Central memory CD8-positive, alpha-beta T cell (primary cell): ENCODE data around the gene SPACA5.
A peak's percentile ranks its signal among the peaks of the same experiment; 100 is the strongest.
"Not testable (repeated sequence)": the region's sequence is repeated elsewhere in the genome, so short reads cannot be mapped to it uniquely, and the experiment has no call there.

ENCODE experiments used
- ATAC-seq: fragments of 150-1000 bp; cut with Tn5 transposase; replicated peaks from 2 replicates; pipeline ENCODE4 v1.10.0; 2022; ENCODE audit warnings: mild to moderate bottlenecking, moderate FRiP score, moderate number of reproducible peaks; ENCODE audit not compliant: poor library complexity, severe bottlenecking; ENCODE audit errors: extremely low read depth
- DNase-seq, 2 donors: peaks; one replicate each; pipeline ENCODE4 v3.0.0; 2021; ENCODE audit warnings: low spot score in 2 of 2
- H3K27ac Mint-ChIP-seq: one replicate; pipeline ENCODE4 v1.8.0; 2022; ENCODE audit warnings: low read depth, mild to moderate bottlenecking, moderate library complexity, mixed read lengths
- H3K27me3 Mint-ChIP-seq: one replicate; pipeline ENCODE4 v1.8.0; 2022; ENCODE audit warnings: mixed read lengths
- H3K36me3 Mint-ChIP-seq: one replicate; pipeline ENCODE4 v1.8.0; 2022; ENCODE audit warnings: mild to moderate bottlenecking, moderate library complexity, mixed read lengths; ENCODE audit not compliant: insufficient read depth
- H3K4me1 Mint-ChIP-seq: one replicate; pipeline ENCODE4 v1.8.0; 2022; ENCODE audit warnings: mixed read lengths
- H3K4me3 Mint-ChIP-seq: one replicate; pipeline ENCODE4 v1.8.0; 2022; ENCODE audit warnings: mild to moderate bottlenecking, moderate library complexity, mixed read lengths
- H3K9me3 Mint-ChIP-seq: one replicate; pipeline ENCODE4 v1.8.0; 2022; ENCODE audit warnings: mixed read lengths

SPACA5 gene

DNA sequence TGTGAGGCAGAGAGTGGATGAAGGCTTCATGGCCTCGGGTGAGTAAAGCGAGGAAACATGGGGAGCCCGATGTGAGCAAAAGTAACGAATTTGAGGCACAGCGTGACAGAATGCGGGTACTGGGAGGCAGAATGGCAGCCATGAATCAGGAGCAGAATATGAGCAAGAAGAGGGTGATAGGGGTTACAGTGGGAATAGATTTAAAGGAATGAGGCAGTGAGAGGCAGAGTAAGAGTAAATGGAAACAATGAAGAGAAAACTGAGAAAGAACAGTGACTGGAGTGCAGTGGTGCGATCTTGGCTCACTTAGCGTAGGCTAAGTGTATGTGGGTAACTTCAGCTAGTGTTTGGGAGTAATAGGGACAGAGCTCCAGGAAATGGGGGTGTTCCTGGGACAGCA lies at the start of gene SPACA5:
Gene SPACA5, plus strand, starts transcription at position 301 of the 400 bp plus-strand sequence. CDS start 815 bp downstream, outside the sequence.
- ATAC-seq, H3K27ac Mint-ChIP-seq, DNase-seq, H3K9me3 Mint-ChIP-seq, H3K4me3 Mint-ChIP-seq, H3K27me3 Mint-ChIP-seq, H3K36me3 Mint-ChIP-seq: not testable (repeated sequence)
- H3K4me1 Mint-ChIP-seq = peaks cover 10% of the 10 kb centered on the region

DNA sequence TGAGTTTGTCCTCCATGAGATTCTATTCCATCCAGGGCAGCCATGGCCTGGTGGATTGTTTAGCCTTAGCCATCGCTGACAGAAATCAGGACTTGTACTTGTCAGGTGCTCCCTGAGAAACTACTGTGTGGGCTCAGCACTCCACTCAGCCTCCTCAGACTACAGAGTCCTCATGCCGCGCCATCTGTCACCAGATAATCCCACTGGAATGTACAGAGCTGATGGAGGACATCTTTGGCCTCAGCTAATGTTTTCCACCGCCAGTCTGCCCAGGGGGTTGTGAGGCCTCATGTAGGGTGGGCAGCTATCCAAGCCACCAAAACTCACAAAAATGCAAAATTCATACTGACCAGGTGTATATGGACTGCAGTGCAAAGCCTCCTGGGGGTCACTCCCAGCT lies 48.6 kb upstream of the SPACA5 start:
- H3K4me1 Mint-ChIP-seq, H3K27me3 Mint-ChIP-seq, H3K4me3 Mint-ChIP-seq, DNase-seq, ATAC-seq, H3K36me3 Mint-ChIP-seq, H3K27ac Mint-ChIP-seq, H3K9me3 Mint-ChIP-seq: not testable (repeated sequence)

DNA sequence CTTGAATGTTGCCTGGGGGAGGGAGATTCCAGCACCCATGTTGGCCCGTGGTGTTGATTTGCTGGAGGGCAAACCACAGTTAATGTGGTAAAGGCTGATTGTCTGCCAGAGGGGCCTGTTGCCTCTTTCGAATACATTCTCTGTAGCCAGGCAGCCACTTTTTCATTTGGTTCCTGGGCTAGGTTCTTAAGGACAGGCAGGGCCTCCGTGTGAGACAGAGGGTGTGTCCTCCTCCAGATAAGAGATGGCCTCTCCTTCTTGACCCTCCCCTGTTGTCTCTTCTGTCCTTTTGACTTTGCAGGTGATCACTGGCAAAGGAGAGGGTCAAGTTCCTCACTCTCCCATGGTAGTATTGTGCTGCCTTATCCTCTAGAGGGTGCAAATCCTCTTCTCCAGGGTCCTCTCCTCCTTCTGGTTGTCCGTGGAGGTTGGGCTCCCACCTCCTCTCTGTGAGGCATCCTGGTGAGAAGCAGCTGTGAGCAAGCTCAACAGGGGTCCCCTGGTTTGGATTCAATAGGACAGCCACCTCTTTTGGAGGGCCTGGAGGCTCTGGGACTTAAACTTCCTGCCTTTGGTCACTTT lies 47.9 kb upstream of the SPACA5 start:
- Mint-ChIP-seq H3K4me1 (no peaks in the 10 kb centered on the region), H3K27me3 (no peaks in the 10 kb centered on the region), H3K27ac (no peak overlapping the region), H3K9me3 (no peaks in the 10 kb centered on the region), H3K4me3 (no peak overlapping the region), H3K36me3 (no peaks in the 10 kb centered on the region)
- DNase-seq = no peak
- no peak for ATAC-seq

DNA sequence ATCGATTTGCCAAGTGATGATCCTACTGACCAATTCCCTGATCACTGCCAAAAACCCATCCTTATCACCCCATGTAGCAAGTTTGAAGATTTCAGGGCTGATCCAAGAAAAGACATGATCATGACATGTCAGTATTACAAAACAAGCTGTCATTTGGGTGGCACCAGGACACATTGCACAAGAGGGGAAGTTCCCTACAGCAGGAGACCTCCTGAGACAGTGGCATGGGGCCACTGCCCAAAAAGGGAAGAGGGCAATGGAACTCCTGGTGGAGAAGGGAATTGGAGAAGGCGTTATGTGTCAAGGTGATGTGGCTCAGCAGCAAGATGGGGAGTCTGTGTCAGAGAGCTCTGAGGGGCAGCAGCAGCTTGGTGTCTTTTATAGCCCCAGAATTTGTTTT lies 46.4 kb upstream of the SPACA5 start:
- ATAC-seq (no peak), DNase-seq (no peak)
- H3K9me3 Mint-ChIP-seq = no peaks in the 10 kb centered on the region
- no peaks in the 10 kb centered on the region for H3K4me1 Mint-ChIP-seq
- no peaks in the 10 kb centered on the region for H3K36me3 Mint-ChIP-seq
- no peaks in the 10 kb centered on the region for H3K27me3 Mint-ChIP-seq
- no peak overlapping the region for H3K27ac Mint-ChIP-seq
- H3K4me3 Mint-ChIP-seq = no peak overlapping the region

DNA sequence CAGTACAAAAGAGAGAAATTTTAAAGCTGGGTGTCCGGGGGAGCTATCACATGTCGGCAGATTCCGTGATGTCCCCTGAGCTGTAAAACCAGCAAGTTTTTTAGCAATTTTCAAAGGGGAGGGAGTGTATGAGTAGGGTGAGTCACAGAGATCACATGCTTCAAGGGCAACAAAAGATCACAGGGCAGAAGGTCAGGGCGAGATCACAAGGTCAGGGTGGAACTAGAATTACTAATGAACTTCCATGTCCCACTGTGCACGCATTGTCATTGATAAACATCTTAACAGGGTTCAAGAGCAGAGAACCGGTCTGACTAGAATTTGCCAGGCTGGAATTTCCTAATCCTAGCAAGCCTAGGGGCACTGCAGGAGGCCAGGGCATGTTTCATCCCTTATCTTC lies 45.0 kb upstream of the SPACA5 start:
- H3K9me3 Mint-ChIP-seq, DNase-seq, H3K4me1 Mint-ChIP-seq, H3K27ac Mint-ChIP-seq, H3K36me3 Mint-ChIP-seq, H3K4me3 Mint-ChIP-seq, ATAC-seq, H3K27me3 Mint-ChIP-seq: not testable (repeated sequence)

DNA sequence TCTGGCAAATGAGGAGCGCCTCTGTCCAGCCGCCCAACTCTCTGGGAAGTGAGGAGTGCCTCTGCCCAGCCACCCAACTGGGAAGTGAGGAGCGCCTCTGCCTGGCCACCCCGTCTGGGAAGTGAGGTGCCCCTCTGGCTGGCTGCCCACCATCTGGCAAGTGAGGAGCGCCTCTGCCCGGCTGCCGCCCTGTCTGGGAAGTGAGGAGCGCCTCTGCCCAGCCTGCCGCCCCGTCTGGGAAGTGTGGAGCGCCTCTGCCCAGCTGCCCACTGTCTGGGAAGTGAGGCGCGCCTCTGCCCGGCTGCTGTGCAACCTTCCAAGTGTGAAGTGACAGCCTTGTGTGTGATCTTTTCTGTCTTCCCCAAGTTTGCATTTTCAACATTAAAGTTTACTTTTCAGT lies 41.3 kb upstream of the SPACA5 start:
- DNase-seq, ATAC-seq, H3K36me3 Mint-ChIP-seq, H3K27ac Mint-ChIP-seq, H3K4me3 Mint-ChIP-seq, H3K27me3 Mint-ChIP-seq, H3K9me3 Mint-ChIP-seq, H3K4me1 Mint-ChIP-seq: not testable (repeated sequence)

DNA sequence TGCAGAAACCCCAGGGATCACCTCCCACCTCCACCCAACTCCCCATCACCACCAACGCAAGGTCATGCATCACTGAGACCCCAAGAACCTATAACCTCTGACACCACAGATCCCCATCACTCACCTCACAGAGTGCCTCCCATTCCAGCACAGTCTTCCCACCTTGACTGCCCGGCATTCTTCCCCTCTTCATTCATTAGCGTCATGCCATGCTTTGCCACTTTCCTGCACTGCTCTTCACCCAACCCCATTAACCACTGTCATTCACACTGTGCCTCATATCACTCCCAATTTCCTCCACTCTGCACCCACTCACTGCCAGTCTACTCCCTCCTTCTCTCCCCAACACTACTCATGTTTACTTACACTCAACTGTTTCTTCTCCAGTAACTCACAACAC lies 33.6 kb upstream of the SPACA5 start:
- ATAC-seq = no peak
- H3K9me3 Mint-ChIP-seq = peaks cover 13% of the 10 kb centered on the region
- H3K4me3 Mint-ChIP-seq = no peak overlapping the region

GRCh38 chrX:47976254-47977151 lies 30.3 kb upstream of the SPACA5 start:
- Mint-ChIP-seq H3K27me3 (no peaks in the 10 kb centered on the region), H3K36me3 (peaks cover 16% of the 10 kb centered on the region), H3K9me3 (peaks cover 20% of the 10 kb centered on the region), H3K4me3 (no peak overlapping the region), H3K4me1 (no peaks in the 10 kb centered on the region), H3K27ac (no peak overlapping the region)
- no peak for ATAC-seq
- no peak for DNase-seq

More for the DNA sequence above, 33.6 kb upstream of the SPACA5 start:
- no peak for DNase-seq
- Mint-ChIP-seq H3K27ac (no peak overlapping the region), H3K4me1 (no peaks in the 10 kb centered on the region), H3K36me3 (peaks cover 7% of the 10 kb centered on the region), H3K27me3 (no peaks in the 10 kb centered on the region)

DNA sequence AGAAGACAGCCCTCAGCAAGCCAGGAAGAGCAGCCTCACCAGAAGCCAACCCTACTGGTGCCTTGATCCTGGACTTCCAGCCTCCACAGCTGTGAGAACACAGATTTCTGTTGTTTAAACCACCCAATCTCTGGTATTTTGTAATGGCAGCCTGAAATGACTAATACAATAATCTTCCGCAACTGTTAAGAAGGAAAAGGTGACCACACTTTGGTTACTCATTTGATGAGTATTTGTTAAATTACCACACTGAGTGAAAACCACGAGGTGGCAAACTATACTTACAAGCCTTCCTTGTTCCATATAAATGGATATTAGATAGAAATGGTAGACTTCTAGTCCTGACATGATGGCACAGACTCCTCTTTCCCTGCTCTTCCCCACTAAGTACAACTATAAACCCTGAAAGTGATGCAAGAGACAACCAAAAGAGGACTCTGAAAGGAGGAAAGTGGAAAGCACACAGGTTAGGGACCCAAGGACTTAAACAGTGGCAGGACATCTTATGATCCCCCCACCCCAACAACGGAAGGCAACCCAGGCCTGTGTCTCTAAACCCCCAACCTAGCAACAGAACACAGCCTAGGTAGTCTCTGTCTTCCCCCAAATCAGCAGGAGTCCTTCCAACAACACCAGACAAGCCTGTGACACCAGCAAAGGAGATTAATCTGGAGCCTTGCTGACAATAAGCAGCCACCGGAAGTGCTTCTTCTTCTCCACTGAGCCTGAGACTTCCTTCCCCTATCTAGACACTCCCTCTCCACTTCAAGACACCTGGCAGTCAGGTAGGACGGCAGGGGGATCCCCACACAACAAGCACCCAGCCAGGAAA lies 15.3 kb upstream of the SPACA5 start:
- Mint-ChIP-seq H3K9me3 (no peaks in the 10 kb centered on the region), H3K4me3 (no peak overlapping the region), H3K27me3 (no peaks in the 10 kb centered on the region), H3K4me1 (peaks cover 39% of the 10 kb centered on the region), H3K36me3 (peaks cover 16% of the 10 kb centered on the region), H3K27ac (peak overlapping the region; percentile 41)
- no peak for DNase-seq
- ATAC-seq = no peak

- no peaks in the 10 kb centered on the region for H3K27me3 Mint-ChIP-seq
- H3K27ac Mint-ChIP-seq = peak overlapping the region; percentile 41
- no peak for ATAC-seq
- no peaks in the 10 kb centered on the region for H3K9me3 Mint-ChIP-seq
- no peak for DNase-seq
- peaks cover 13% of the 10 kb centered on the region for H3K36me3 Mint-ChIP-seq
- no peak overlapping the region for H3K4me3 Mint-ChIP-seq
- peaks cover 39% of the 10 kb centered on the region for H3K4me1 Mint-ChIP-seq
Observed at GRCh38 chrX:47992095-47992380, 14.8 kb upstream of the SPACA5 start.

DNA sequence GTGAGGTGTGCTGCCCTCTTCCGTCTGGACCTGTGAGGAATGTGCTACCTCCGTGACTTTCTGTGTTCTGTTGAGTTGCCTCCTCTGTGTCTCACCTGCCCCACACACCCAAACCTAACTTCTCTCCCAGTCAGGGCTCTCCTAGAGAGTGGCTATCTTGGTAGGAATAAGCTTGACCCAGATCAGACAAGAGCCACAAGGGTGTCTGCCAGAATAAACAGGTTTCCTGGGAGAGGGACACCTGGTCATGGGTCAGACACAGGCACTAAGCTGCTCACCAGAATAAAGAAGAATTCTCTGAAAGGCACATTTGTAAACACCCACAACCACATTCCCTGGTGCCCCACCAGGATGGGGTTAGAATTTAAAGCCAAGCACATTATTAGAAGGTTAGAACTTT lies 14.1 kb upstream of the SPACA5 start:
- ATAC-seq (no peak), DNase-seq (no peak)
- H3K36me3 Mint-ChIP-seq = peaks cover 11% of the 10 kb centered on the region
- H3K9me3 Mint-ChIP-seq = no peaks in the 10 kb centered on the region
- H3K27me3 Mint-ChIP-seq = no peaks in the 10 kb centered on the region
- H3K4me1 Mint-ChIP-seq = peaks cover 39% of the 10 kb centered on the region
- H3K27ac Mint-ChIP-seq = peak overlapping the region; percentile 41
- no peak overlapping the region for H3K4me3 Mint-ChIP-seq

GRCh38 chrX:48001260-48001659 lies 5.5 kb upstream of the SPACA5 start:
- ATAC-seq (no peak), DNase-seq (no peak)
- Mint-ChIP-seq H3K27me3 (no peaks in the 10 kb centered on the region), H3K4me1 (peaks cover 11% of the 10 kb centered on the region), H3K36me3 (peaks cover 16% of the 10 kb centered on the region), H3K9me3 (no peaks in the 10 kb centered on the region), H3K27ac (no peak overlapping the region), H3K4me3 (no peak overlapping the region)
